NCI-H748 (cell line): ENCODE measurements around the gene PSME4.
"Not testable (repeated sequence)": the region's sequence is repeated elsewhere in the genome, so short reads cannot be mapped to it uniquely, and the experiment has no call there.

Experiments used
- DNase-seq: peaks from one replicate; lab custom pipeline; 2025; ENCODE audit not compliant: unreplicated experiment; lab: John Stamatoyannopoulos, UW

PSME4 gene

DNA sequence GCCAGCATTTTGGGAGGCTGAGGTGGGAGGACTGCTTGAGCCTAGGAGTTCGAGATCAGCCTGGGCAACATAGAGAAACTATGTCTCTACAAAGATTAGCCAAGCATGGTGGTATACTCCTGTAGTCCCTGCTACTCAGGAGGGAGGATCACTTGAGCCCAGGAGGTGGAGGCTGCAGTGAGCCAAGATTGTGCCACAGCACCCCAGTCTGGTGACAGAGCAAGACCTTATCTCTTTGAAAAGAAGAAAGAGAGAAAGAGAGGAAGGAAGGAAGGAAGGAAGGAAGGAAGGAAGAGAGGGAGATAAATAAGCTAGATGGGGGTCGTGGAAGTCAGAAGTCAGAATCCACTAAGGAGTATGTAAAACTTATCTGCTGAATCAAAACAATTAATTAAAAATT is 127.2 kb downstream of the PSME4 start:
- no peak for DNase-seq

DNA sequence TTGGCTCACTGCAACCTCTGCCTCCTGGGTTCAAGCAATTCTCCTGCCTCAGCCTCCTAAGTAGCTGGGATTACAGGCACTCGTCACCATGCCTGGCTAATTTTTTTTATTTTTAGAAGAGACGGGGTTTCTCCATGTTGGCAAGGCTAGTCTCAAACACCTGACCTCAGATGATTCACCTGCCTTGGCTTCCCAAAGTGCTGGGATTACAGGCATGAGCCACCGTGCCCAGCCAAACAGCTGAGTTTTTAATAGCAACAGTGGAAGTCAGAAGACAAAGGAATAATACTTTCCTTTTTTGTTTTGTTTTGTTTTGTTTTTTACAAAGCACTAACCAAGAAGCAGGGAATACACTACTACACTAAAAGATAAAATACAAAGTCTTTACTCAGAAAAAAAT is 127.9 kb downstream of the PSME4 start:
- no peak for DNase-seq

DNA sequence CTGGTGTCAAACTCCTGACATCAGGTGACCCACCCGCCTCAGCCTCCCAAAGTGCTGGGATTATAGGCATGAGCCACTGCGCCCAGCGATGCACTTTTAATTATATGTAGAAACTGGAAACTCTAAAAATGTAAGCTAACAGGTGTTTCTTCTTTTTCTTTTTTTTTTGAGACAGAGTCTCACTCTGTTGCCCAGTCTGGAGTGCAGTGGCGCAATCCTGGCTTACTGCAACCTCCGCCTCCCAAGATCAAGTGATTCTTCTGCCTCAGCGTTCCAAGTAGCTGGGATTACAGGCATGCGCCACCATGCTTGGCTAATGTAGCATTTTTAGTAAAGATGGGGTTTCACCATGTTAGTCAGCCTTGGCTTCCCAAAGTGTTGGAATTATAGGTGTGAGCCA is 129.1 kb downstream of the PSME4 start:
- DNase-seq, result not testable (repeated sequence)

DNA sequence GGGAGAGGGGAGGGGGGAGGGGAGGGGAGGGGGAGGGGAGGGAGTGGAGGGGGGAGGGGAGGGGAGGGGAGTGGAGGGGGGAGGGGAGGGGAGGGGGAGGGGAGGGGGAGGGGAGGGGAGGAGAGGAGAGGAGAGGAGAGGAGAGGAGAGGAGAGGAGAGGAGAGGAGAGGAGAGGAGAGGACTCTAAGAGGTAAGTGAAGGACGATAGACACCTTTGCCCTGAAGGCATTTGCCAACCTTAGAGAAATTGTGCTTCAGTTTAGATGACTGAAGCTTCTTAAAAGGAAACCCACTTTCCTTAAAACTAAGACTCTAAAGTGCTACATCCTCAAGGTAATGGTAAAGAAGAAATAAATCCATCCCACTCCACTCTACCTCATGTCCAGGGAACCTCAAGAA is 130.2 kb downstream of the PSME4 start:
- no peak for DNase-seq

DNA sequence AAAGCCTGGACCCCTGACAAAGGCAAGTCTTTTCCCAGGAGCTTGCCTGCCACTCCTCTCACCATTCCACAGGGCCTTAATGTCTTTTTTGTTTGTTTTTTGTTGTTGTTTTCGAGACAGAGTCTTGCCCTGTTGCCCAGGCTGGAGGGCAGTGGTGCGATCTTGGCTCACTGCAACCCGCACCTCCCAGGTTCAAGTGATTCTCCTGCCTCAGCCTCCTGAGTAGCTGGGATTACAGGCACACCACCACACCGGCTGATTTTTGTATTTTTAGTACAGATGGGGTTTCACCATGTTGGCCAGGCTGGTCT is 140.9 kb downstream of the PSME4 start:
- not testable (repeated sequence) for DNase-seq

DNA sequence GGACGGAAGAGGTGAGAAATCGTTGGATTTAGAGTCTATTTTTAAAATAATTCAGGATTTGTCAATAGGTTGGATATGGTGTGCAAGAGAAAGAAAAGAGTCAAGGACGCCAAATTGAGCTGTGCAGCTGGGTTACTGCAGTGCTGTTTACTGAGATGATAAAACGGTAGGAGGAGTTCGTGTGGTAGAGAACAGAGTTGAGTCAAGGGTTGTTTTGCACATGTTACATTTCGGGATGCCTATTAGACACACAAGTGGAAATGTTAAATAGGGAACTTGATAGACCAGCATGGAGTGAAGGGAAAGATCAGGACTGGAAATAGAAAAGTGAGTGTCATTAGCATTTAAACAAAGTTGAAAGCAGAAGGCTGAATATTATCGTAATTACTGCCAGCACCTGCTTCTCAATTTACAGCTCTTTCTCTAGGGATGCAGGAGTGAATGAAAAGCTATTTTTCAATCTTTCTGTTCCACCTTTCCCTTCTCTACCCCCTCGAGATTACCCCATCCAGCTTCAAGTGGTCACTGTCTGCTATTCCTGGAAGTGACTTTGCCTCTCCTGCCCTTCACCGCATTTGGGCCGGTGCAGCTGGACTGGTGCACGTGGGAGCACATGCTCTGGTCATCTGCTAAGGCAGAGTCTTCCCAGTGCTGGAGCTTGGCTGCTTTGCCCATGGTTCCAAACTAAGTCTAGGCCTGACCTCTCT is 141.4 kb downstream of the PSME4 start:
- DNase-seq, result peak; percentile 56

DNA sequence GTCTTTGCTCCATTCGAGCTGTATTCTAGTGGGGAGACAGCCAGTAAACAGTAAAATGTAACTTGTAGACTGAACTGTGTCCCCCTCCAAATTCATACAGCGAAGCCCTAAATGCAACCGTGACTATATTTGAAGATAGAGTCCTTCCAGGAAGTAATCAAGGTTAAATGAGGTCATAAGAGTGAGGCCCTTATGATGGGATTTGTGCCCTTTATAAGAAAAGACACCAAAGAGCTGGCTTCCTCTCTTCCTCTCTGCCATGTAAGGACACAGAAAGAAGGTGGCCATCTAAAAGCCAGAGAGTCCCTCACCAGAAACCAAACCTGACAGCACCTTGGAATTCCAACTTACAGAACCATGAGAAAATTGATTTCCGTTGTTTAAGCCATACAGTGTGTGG is 142.5 kb downstream of the PSME4 start:
- no peak for DNase-seq

DNA sequence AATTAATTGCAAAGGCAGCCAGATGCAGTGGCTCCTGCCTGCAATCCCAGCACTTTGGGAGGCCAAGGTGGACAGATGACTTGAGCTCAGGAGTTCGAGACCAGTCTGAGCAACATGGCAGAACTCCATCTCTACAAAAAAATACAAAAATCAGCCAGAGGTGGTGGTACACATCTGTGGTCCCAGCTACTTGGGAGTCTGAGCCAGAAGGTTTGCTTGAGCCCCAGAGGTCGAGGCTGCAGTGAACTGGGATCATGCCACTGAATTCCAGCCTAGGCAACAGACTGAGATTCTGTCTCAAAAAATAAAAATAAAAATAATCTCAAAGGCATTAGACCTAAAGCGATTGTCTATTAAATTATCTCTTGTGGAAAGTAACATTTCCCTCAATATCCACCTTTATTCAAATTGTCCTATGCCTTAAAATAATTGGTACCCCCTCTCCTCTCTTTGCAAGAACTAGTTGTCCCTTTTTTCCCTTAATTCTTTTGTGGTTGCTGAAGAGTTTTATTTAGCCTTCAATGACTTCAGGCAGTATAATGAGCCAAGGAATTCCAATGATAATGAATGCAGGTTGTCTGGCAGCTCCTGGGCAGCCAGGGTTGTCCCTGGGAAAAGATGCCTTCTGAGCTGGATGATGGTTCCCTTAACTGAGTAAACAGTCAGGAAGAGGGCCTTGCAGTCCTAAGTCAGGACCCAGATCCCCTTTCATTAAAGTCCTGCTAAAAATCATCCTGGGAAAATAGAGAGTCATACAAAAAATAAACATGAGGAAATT is 143.2 kb downstream of the PSME4 start:
- no peak for DNase-seq

DNA sequence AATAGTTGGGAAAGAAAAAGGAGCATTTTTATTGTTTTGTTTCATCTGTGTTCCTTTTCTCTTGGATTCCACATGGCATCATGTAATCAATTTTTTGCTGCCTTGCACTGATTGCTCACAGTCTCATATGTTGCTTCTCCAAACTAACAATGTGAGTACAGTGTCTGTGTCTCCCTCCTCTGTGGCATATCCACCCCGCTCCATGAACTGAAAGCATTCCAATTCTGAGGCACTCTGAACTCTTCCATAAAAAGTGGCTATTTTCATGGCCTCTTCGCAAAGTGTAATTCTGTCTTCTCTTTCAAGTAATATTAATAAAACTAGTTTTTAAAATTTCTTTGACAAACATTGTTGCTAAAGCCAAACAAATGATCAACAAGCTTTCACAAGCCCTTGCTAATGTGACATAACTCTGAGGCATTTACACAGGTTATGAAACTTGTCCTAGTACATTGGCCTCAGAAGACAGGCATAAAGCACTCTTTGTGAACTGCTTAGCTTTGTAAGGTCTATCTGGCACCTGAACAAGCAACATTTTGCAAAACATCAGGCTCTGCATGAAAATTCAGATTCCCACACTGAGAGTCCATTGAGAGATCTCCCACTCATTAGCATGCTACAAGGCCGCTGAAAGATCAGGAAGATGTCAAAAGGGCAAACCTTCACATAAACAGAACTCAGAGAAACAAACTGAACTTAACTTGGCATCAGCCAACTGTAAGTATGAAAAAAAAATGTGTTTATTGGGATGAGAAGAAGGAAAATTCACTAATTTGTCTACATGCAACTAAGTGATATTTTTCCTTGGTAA is 144.0 kb downstream of the PSME4 start:
- no peak for DNase-seq

DNA sequence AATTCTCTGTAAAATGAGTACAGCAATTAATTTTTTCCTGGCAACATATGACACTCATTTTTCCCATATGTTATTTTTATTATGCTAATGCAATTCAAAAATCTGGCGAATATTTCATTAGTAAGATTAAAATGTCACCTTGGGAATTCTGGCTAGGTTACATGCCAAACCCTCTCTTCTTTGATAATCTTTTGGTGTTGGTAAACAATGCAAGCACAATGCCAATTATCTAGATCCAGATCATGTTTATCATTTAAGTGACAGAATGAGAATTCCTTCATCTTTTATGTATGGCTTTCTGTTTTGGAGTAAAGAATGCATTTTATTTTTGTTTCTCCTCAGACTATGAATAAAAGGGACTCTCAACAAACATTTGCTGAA is 144.8 kb downstream of the PSME4 start:
- no peak for DNase-seq

DNA sequence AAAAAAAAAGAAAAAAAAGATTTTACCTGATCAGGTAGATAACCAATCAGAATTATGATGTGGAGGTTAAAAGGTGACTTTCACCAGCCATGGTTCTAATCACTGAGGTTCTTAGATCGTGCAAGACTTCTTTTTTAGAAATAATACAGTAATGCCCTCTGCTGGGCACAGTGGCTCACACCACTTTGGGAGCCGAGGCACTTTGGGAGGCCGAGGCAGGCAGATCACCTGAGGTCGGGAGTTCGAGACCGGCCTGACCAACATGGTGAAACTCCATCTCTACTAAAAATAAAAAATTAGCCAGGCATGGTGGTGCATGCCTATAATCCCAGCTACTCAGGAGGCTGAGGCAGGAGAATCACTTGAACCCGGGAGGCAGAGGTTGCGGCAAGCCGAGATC is 147.2 kb downstream of the PSME4 start:
- DNase-seq, result peak; percentile 15

DNA sequence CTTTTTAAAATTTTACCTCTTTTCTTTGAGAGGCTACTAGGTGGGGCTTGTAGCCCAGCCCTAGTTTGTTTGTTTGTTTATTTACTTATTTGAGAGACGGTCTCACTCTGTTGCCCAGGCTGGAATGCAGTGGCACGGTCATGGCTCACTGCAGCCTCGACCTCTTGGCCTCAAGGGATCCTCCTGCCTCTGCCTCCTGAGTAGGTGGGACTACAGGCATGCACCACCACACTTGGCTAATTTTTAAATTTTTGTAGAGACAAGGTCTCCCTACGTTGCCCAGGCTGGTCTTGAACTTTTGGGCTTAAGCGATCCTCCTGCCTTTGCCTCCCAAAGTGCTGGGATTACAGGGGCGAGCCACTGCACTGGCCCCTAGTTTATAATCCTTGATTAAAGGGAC is 149.0 kb downstream of the PSME4 start:
- DNase-seq, result no peak

DNA sequence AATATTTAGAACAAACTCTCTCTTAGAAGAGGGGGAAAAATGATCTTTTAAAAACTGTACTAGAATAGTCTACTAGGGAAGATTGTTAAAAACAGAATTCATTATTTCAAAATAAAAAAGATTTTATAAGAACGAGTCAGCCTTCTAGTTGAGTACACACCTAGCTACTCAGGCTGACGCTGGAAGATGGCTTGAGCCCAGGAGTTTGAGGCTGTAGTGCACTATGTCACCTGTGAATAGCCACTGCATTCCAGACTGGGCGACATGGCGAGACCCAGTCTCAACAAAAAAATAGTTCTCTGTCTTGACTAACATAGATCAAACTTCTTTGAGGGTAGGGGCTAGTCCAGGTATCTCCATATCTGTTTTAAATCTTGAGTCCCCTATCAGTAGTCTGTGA is 150.1 kb downstream of the PSME4 start:
- no peak for DNase-seq

DNA sequence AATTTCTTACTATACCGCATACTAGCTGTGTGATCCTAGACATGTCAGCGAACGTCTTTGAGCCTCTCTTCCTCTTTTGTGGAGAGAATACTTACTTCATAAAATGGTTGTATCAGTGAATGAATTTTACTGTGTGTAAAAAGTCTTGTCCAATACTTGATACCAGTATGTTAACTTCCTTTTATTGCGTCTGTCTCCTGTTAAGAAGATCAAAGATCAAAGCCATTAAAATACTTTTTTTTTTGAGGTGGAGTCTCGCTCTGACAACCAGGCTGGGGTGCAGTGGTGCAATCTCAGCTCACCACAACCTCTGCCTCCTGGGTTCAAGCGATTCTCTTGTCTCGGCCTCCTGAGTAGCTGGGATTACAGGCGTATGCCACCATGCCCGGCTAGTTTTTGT is 150.7 kb downstream of the PSME4 start:
- DNase-seq, result no peak

DNA sequence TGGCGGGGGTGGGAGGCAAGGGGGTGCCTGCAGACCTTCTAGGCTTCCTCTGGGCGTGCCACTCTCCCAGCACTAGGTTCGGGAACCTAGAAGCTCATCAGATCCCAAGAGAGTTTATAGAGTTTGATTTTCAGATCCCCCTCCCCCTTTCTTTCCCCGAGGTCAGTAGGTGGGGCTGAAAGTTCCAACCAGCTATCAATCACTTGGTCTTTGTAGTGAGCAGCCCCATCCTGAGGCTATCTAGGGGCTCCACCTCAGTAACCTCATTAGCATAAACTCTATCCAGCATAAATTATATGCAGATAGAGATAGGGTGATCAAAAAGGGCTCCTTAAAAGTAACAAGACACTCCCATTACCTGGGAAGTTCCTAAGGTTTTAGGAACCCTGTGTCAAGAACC is 151.2 kb downstream of the PSME4 start:
- DNase-seq, result no peak

DNA sequence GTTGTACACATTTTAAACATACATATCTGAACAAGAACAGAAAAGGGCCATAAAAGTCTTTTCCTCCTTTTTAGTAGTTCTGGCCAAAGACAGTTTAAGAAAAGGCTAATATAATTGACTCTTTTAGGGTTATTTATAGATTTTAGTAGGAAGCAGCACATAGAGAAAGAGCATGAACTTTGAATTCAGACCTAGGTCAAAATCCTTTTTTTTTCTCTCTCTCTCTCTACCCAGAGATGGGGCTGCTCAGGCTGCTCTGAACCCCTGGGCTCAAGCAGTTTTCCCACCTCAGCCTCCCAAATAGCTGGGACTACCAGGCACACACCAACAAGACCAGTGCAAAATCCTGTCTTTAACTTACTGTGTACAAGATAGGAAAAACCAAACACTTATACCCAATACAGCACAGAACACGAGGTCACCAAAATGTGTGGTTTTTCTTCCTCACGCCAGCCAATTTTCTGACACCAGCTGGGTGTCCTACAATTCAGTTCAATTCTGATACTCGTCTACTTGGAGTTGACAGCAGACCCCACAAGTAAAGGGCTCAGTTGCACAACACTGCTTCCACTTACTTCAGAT is 151.8 kb downstream of the PSME4 start:
- no peak for DNase-seq
